Measurements from ENCODE around the gene NBEA.

Gene NBEA

DNA sequence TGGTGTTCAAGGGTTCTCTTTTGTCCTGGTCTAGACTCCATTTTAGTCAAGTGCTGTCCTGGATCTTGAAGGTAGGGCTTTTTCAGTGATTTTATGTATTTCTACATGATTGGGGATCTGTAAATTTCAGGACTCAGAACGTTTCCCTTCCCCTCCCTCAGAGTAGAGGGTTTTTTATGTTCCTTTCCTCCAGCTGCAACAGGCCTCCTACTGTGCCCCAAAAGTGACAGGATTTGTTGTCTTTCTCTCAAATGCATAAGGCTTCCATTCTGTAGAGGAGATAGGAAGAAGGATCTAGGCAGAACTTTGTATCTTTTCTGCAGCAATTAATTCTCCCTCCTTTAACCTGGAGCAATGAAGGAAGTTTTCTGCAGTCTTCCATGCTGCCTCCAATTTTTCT lies 283.1 kb downstream of the NBEA start:
- no peak overlapping the region for H3K23ac ChIP-seq (ENCODE audit: low read length)
- H2AFZ ChIP-seq (ENCODE audit: insufficient read depth, low read length, poor library complexity), result no peak overlapping the region
- H4K8ac ChIP-seq (ENCODE audit: low read depth, low read length), result no peak overlapping the region
- no peak overlapping the region for H2AK5ac ChIP-seq (ENCODE audit: low read length)
- H2BK120ac ChIP-seq (ENCODE audit: insufficient read depth, low read length, poor library complexity), result no peak overlapping the region
- H3K27ac ChIP-seq (ENCODE audit: low read depth, low read length), result no peak overlapping the region
- no peaks in the 10 kb centered on the region for H3K9me3 ChIP-seq (ENCODE audit: insufficient read depth, low read depth, low read length)
- no peaks in the 10 kb centered on the region for H3K36me3 ChIP-seq (ENCODE audit: control insufficient read depth in 1 of 2, insufficient read depth in 2 of 2, low read length in 2 of 2)
- DNase-seq, result no peak
- H3K4ac ChIP-seq (ENCODE audit: low read depth, low read length), result no peak overlapping the region
- H3K14ac ChIP-seq (ENCODE audit: low read length), result no peak overlapping the region
- WGBS (ENCODE audit: extremely low coverage, insufficient coverage, insufficient read length), result no CpG with 5 or more reads among the region's 1 CpG
- H2BK12ac ChIP-seq (ENCODE audit: low read length), result no peak overlapping the region
- H3K9ac ChIP-seq (ENCODE audit: low read length), result no peak overlapping the region
- H2BK5ac ChIP-seq (ENCODE audit: low read depth, low read length, poor library complexity), result no peak overlapping the region
- H3K4me3 ChIP-seq (ENCODE audit: low read depth, low read length), result no peak overlapping the region
- no peaks in the 10 kb centered on the region for H3K4me1 ChIP-seq (ENCODE audit: control insufficient read depth in 1 of 2, insufficient read depth in 2 of 2, low read length in 2 of 2)
- H4K12ac ChIP-seq (ENCODE audit: low read depth, low read length), result no peak overlapping the region
- no peak overlapping the region for H4K91ac ChIP-seq (ENCODE audit: low read depth, low read length)
- no peaks in the 10 kb centered on the region for H3K27me3 ChIP-seq (ENCODE audit: insufficient read depth, low read length)
- no peaks in the 10 kb centered on the region for H3K79me1 ChIP-seq (ENCODE audit: low read length)
- no peak overlapping the region for H3K18ac ChIP-seq (ENCODE audit: low read length)
- H3K4me2 ChIP-seq (ENCODE audit: low read length), result no peak overlapping the region
- no peaks in the 10 kb centered on the region for H3K79me2 ChIP-seq (ENCODE audit: control insufficient read depth, insufficient read depth, low read length, poor library complexity)

DNA sequence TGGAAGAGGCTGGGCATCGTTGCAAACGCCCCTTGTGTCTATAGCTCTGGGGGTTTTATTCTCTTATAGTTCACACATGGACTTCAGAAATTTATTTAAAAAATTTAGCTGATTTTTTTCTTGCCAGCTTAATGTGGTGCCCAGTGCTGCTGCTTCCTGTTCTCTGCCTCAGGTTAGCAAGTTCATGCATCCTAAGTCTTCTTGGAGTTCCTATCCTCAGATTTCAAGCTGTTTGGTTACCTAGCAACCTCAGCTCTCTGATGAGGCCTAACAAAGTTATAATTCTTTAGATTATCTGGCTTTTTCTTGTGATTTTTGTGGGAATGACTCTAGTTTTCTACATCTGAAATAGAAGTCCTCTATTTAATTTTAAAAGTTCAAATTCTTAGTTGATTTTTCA lies 283.5 kb downstream of the NBEA start:
- WGBS (ENCODE audit: extremely low coverage, insufficient coverage, insufficient read length), result no CpG with 5 or more reads among the region's 2 CpGs
- H3K4me2 ChIP-seq (ENCODE audit: low read length), result no peak overlapping the region
- no peaks in the 10 kb centered on the region for H3K79me2 ChIP-seq (ENCODE audit: control insufficient read depth, insufficient read depth, low read length, poor library complexity)
- no peak for DNase-seq
- H3K27ac ChIP-seq (ENCODE audit: low read depth, low read length), result no peak overlapping the region
- H4K91ac ChIP-seq (ENCODE audit: low read depth, low read length), result no peak overlapping the region
- H2BK120ac ChIP-seq (ENCODE audit: insufficient read depth, low read length, poor library complexity), result no peak overlapping the region
- no peak overlapping the region for H4K8ac ChIP-seq (ENCODE audit: low read depth, low read length)
- H3K18ac ChIP-seq (ENCODE audit: low read length), result no peak overlapping the region
- H2BK12ac ChIP-seq (ENCODE audit: low read length), result no peak overlapping the region
- no peaks in the 10 kb centered on the region for H3K9me3 ChIP-seq (ENCODE audit: insufficient read depth, low read depth, low read length)
- H3K4ac ChIP-seq (ENCODE audit: low read depth, low read length), result no peak overlapping the region
- no peaks in the 10 kb centered on the region for H3K36me3 ChIP-seq (ENCODE audit: control insufficient read depth in 1 of 2, insufficient read depth in 2 of 2, low read length in 2 of 2)
- no peaks in the 10 kb centered on the region for H3K27me3 ChIP-seq (ENCODE audit: insufficient read depth, low read length)
- H3K9ac ChIP-seq (ENCODE audit: low read length), result no peak overlapping the region
- no peak overlapping the region for H3K14ac ChIP-seq (ENCODE audit: low read length)
- no peak overlapping the region for H2AFZ ChIP-seq (ENCODE audit: insufficient read depth, low read length, poor library complexity)
- no peak overlapping the region for H4K12ac ChIP-seq (ENCODE audit: low read depth, low read length)
- no peak overlapping the region for H2AK5ac ChIP-seq (ENCODE audit: low read length)
- no peaks in the 10 kb centered on the region for H3K79me1 ChIP-seq (ENCODE audit: low read length)
- no peaks in the 10 kb centered on the region for H3K4me1 ChIP-seq (ENCODE audit: control insufficient read depth in 1 of 2, insufficient read depth in 2 of 2, low read length in 2 of 2)
- no peak overlapping the region for H2BK5ac ChIP-seq (ENCODE audit: low read depth, low read length, poor library complexity)
- H3K4me3 ChIP-seq (ENCODE audit: low read depth, low read length), result no peak overlapping the region
- no peak overlapping the region for H3K23ac ChIP-seq (ENCODE audit: low read length)

DNA sequence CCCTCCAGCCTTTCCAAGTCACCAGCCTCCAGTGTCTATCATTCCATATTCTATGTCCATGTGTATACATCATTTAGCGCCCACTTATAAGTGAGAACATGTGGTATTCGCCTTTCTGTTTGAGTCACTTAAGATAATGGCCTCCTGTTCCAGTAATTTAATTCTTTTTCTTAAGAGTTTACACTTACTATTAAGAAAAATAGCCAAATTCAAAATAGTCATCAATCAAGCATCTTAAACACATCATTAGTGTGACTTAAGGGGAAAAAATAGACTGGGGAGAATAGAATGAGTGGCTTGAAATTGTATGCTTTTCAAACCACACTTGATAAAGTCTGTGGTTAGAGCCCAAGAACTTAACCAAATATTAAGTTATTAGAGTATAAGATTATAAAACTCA lies 286.5 kb downstream of the NBEA start:
- H3K27me3 ChIP-seq (ENCODE audit: insufficient read depth, low read length), result no peaks in the 10 kb centered on the region
- H2BK5ac ChIP-seq (ENCODE audit: low read depth, low read length, poor library complexity), result no peak overlapping the region
- H3K4me3 ChIP-seq (ENCODE audit: low read depth, low read length), result no peak overlapping the region
- H3K79me2 ChIP-seq (ENCODE audit: control insufficient read depth, insufficient read depth, low read length, poor library complexity), result no peaks in the 10 kb centered on the region
- H3K9me3 ChIP-seq (ENCODE audit: insufficient read depth, low read depth, low read length), result no peaks in the 10 kb centered on the region
- DNase-seq, result no peak
- no peak overlapping the region for H3K4ac ChIP-seq (ENCODE audit: low read depth, low read length)
- no peak overlapping the region for H4K91ac ChIP-seq (ENCODE audit: low read depth, low read length)
- H4K8ac ChIP-seq (ENCODE audit: low read depth, low read length), result no peak overlapping the region
- H3K9ac ChIP-seq (ENCODE audit: low read length), result no peak overlapping the region
- no peak overlapping the region for H3K18ac ChIP-seq (ENCODE audit: low read length)
- no peak overlapping the region for H2AK5ac ChIP-seq (ENCODE audit: low read length)
- H3K4me2 ChIP-seq (ENCODE audit: low read length), result no peak overlapping the region
- no peak overlapping the region for H2BK12ac ChIP-seq (ENCODE audit: low read length)
- H2AFZ ChIP-seq (ENCODE audit: insufficient read depth, low read length, poor library complexity), result no peak overlapping the region
- no peaks in the 10 kb centered on the region for H3K4me1 ChIP-seq (ENCODE audit: control insufficient read depth in 1 of 2, insufficient read depth in 2 of 2, low read length in 2 of 2)
- no peak overlapping the region for H2BK120ac ChIP-seq (ENCODE audit: insufficient read depth, low read length, poor library complexity)
- no peak overlapping the region for H3K27ac ChIP-seq (ENCODE audit: low read depth, low read length)
- no peaks in the 10 kb centered on the region for H3K36me3 ChIP-seq (ENCODE audit: control insufficient read depth in 1 of 2, insufficient read depth in 2 of 2, low read length in 2 of 2)
- H3K23ac ChIP-seq (ENCODE audit: low read length), result no peak overlapping the region
- no CpG with 5 or more reads among the region's 2 CpGs for WGBS (ENCODE audit: extremely low coverage, insufficient coverage, insufficient read length)
- no peaks in the 10 kb centered on the region for H3K79me1 ChIP-seq (ENCODE audit: low read length)
- H4K12ac ChIP-seq (ENCODE audit: low read depth, low read length), result no peak overlapping the region
- no peak overlapping the region for H3K14ac ChIP-seq (ENCODE audit: low read length)

DNA sequence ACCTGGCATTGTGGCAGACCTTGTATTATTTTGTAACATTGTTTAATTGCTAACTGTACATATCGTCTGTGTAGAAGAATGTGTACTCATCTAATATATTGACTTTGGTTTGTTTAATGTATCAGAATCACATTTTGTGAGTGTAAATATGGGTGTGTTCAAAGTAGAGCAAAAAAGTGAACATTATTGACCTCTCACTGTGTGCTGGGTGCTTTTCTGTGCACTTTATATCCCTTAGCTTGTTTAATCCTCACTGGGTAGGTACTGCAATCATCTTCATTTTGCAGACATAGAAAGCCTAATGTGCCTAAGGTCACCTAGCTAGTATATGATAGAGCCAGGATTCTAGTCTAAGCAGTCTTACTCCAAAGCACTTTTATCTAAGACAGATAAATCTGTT lies 289.4 kb downstream of the NBEA start:
- WGBS (ENCODE audit: extremely low coverage, insufficient coverage, insufficient read length), result no CpG with 5 or more reads among the region's 1 CpG
- Histone ChIP-seq H3K23ac (ENCODE audit: low read length) (no peak overlapping the region), H3K18ac (ENCODE audit: low read length) (no peak overlapping the region), H3K4me2 (ENCODE audit: low read length) (no peak overlapping the region), H3K9ac (ENCODE audit: low read length) (no peak overlapping the region), H4K12ac (ENCODE audit: low read depth, low read length) (no peak overlapping the region), H3K9me3 (ENCODE audit: insufficient read depth, low read depth, low read length) (no peaks in the 10 kb centered on the region), H2BK12ac (ENCODE audit: low read length) (no peak overlapping the region), H2AFZ (ENCODE audit: insufficient read depth, low read length, poor library complexity) (no peak overlapping the region), H3K4me1 (ENCODE audit: control insufficient read depth in 1 of 2, insufficient read depth in 2 of 2, low read length in 2 of 2) (no peaks in the 10 kb centered on the region), H3K27ac (ENCODE audit: low read depth, low read length) (no peak overlapping the region), H3K27me3 (ENCODE audit: insufficient read depth, low read length) (no peaks in the 10 kb centered on the region), H3K14ac (ENCODE audit: low read length) (no peak overlapping the region), H4K8ac (ENCODE audit: low read depth, low read length) (no peak overlapping the region), H3K79me1 (ENCODE audit: low read length) (no peaks in the 10 kb centered on the region), H3K4me3 (ENCODE audit: low read depth, low read length) (no peak overlapping the region), H3K4ac (ENCODE audit: low read depth, low read length) (no peak overlapping the region), H3K79me2 (ENCODE audit: control insufficient read depth, insufficient read depth, low read length, poor library complexity) (no peaks in the 10 kb centered on the region), H4K91ac (ENCODE audit: low read depth, low read length) (no peak overlapping the region), H2BK5ac (ENCODE audit: low read depth, low read length, poor library complexity) (no peak overlapping the region), H2AK5ac (ENCODE audit: low read length) (no peak overlapping the region), H3K36me3 (ENCODE audit: control insufficient read depth in 1 of 2, insufficient read depth in 2 of 2, low read length in 2 of 2) (no peaks in the 10 kb centered on the region), H2BK120ac (ENCODE audit: insufficient read depth, low read length, poor library complexity) (no peak overlapping the region)
- DNase-seq, result no peak
